ENCODE measurements around the gene SPCS1. TPM values are rescaled to one million over a fixed set of nuclear protein-coding genes. Genes with fewer than 3 reads are reported as not detected.
"Not testable (repeated sequence)": the region's sequence is repeated elsewhere in the genome, so short reads cannot be mapped to it uniquely, and the experiment has no call there.

The SPCS1 gene
- total RNA-seq, 1 donor from 2014 or later = 134 TPM

GRCh38 chr3:52724511-52724910, 18.6 kb downstream of the SPCS1 start:
- Mint-ChIP-seq H3K27me3 (no peaks in the 10 kb centered on the region), H3K4me1 (peaks cover 23% of the 10 kb centered on the region), H3K27ac (no peak overlapping the region), H3K36me3 (ENCODE audit: low read depth) (peaks cover 26% of the 10 kb centered on the region), H3K4me3 (no peak overlapping the region), H3K9me3 (no peaks in the 10 kb centered on the region)
- DNase-seq = no peak
- intact Hi-C loops (cut with micrococcal nuclease) = no loop called here

- H3K27me3 Mint-ChIP-seq; H3K4me3 Mint-ChIP-seq; DNase-seq; intact Hi-C loops (cut with micrococcal nuclease); H3K27ac Mint-ChIP-seq; H3K4me1 Mint-ChIP-seq: not testable (repeated sequence)
- H3K36me3 Mint-ChIP-seq (ENCODE audit: low read depth) = peaks cover 57% of the 10 kb centered on the region
- H3K9me3 Mint-ChIP-seq = peaks cover 26% of the 10 kb centered on the region
Observed at GRCh38 chr3:52728753-52729152, 22.8 kb downstream of the SPCS1 start.

- DNase-seq = no peak
- intact Hi-C loops (cut with micrococcal nuclease) = no loop called here
- H3K27ac Mint-ChIP-seq = no peak overlapping the region
- H3K9me3 Mint-ChIP-seq = peaks cover 26% of the 10 kb centered on the region
- H3K36me3 Mint-ChIP-seq (ENCODE audit: low read depth) = peaks cover 75% of the 10 kb centered on the region
- H3K4me3 Mint-ChIP-seq = no peak overlapping the region
- H3K4me1 Mint-ChIP-seq = peaks cover 6% of the 10 kb centered on the region
- no peaks in the 10 kb centered on the region for H3K27me3 Mint-ChIP-seq
Observed at GRCh38 chr3:52730681-52731080, 24.8 kb downstream of the SPCS1 start.

- no peak overlapping the region for H3K4me3 Mint-ChIP-seq
- intact Hi-C loops (cut with micrococcal nuclease) = no loop called here
- no peak overlapping the region for H3K27ac Mint-ChIP-seq
- peaks cover 81% of the 10 kb centered on the region for H3K36me3 Mint-ChIP-seq (ENCODE audit: low read depth)
- H3K9me3 Mint-ChIP-seq = peaks cover 26% of the 10 kb centered on the region
- no peaks in the 10 kb centered on the region for H3K27me3 Mint-ChIP-seq
- peaks cover 6% of the 10 kb centered on the region for H3K4me1 Mint-ChIP-seq
- DNase-seq = no peak
Observed at GRCh38 chr3:52731590-52731989, 25.7 kb downstream of the SPCS1 start.

- DNase-seq = no peak
- intact Hi-C loops (cut with micrococcal nuclease) = no loop called here
- Mint-ChIP-seq H3K4me3 (no peak overlapping the region), H3K9me3 (peaks cover 26% of the 10 kb centered on the region), H3K4me1 (peaks cover 6% of the 10 kb centered on the region), H3K36me3 (ENCODE audit: low read depth) (peaks cover 74% of the 10 kb centered on the region), H3K27ac (no peak overlapping the region), H3K27me3 (no peaks in the 10 kb centered on the region)
Observed at GRCh38 chr3:52733256-52733891, 27.5 kb downstream of the SPCS1 start.

- no peaks in the 10 kb centered on the region for H3K4me1 Mint-ChIP-seq
- H3K9me3 Mint-ChIP-seq = no peaks in the 10 kb centered on the region
- peaks cover 43% of the 10 kb centered on the region for H3K36me3 Mint-ChIP-seq (ENCODE audit: low read depth)
- H3K27ac Mint-ChIP-seq = no peak overlapping the region
- no peak for DNase-seq
- intact Hi-C loops (cut with micrococcal nuclease) = loop anchor here (10.0 kb wide), 1 partner anchor 195 kb away; no protein-coding TSS in a partner anchor
- no peak overlapping the region for H3K4me3 Mint-ChIP-seq
- no peaks in the 10 kb centered on the region for H3K27me3 Mint-ChIP-seq
Observed at GRCh38 chr3:52739730-52740129, 33.8 kb downstream of the SPCS1 start.

- Mint-ChIP-seq H3K27ac (no peak overlapping the region), H3K4me3 (no peak overlapping the region), H3K27me3 (no peaks in the 10 kb centered on the region), H3K9me3 (no peaks in the 10 kb centered on the region), H3K36me3 (ENCODE audit: low read depth) (peaks cover 40% of the 10 kb centered on the region), H3K4me1 (no peaks in the 10 kb centered on the region)
- intact Hi-C loops (cut with micrococcal nuclease) = loop anchor here (1.0 to 10.0 kb wide), 2 partner anchors 192 to 330 kb away; no protein-coding TSS in a partner anchor
- DNase-seq = peak; percentile 69
Observed at GRCh38 chr3:52742418-52743041, 36.6 kb downstream of the SPCS1 start.

GRCh38 chr3:52743152-52743551, 37.2 kb downstream of the SPCS1 start:
- intact Hi-C loops (cut with micrococcal nuclease) = loop anchor here (10.0 kb wide), 1 partner anchor 192 kb away; no protein-coding TSS in a partner anchor
- Mint-ChIP-seq H3K27ac (no peak overlapping the region), H3K36me3 (ENCODE audit: low read depth) (peaks cover 41% of the 10 kb centered on the region), H3K27me3 (no peaks in the 10 kb centered on the region), H3K4me1 (no peaks in the 10 kb centered on the region), H3K4me3 (no peak overlapping the region), H3K9me3 (no peaks in the 10 kb centered on the region)
- no peak for DNase-seq

GRCh38 chr3:52743721-52744120, 37.8 kb downstream of the SPCS1 start:
- Mint-ChIP-seq H3K27ac (no peak overlapping the region), H3K27me3 (no peaks in the 10 kb centered on the region), H3K4me1 (no peaks in the 10 kb centered on the region)

GRCh38 chr3:52752045-52752660, 46.2 kb downstream of the SPCS1 start:
- DNase-seq = no peak
- H3K36me3 Mint-ChIP-seq (ENCODE audit: low read depth) = peaks cover 34% of the 10 kb centered on the region
- H3K4me1 Mint-ChIP-seq = no peaks in the 10 kb centered on the region
- no peaks in the 10 kb centered on the region for H3K9me3 Mint-ChIP-seq
- H3K27me3 Mint-ChIP-seq = no peaks in the 10 kb centered on the region
- no peak overlapping the region for H3K4me3 Mint-ChIP-seq
- intact Hi-C loops (cut with micrococcal nuclease) = no loop called here
- no peak overlapping the region for H3K27ac Mint-ChIP-seq

More at GRCh38 chr3:52743721-52744120, 37.8 kb downstream of the SPCS1 start:
- no peak for DNase-seq
- Mint-ChIP-seq H3K4me3 (no peak overlapping the region), H3K9me3 (no peaks in the 10 kb centered on the region), H3K36me3 (ENCODE audit: low read depth) (peaks cover 46% of the 10 kb centered on the region)
- intact Hi-C loops (cut with micrococcal nuclease) = loop anchor here (10.0 kb wide), 1 partner anchor 191 kb away; no protein-coding TSS in a partner anchor

GRCh38 chr3:52754373-52754772, 48.5 kb downstream of the SPCS1 start:
- H3K4me1 Mint-ChIP-seq = no peaks in the 10 kb centered on the region
- H3K9me3 Mint-ChIP-seq = no peaks in the 10 kb centered on the region

GRCh38 chr3:52756141-52756540, 50.2 kb downstream of the SPCS1 start:
- no peak overlapping the region for H3K4me3 Mint-ChIP-seq
- H3K4me1 Mint-ChIP-seq = no peaks in the 10 kb centered on the region
- no peaks in the 10 kb centered on the region for H3K9me3 Mint-ChIP-seq
- intact Hi-C loops (cut with micrococcal nuclease) = no loop called here
- no peaks in the 10 kb centered on the region for H3K27me3 Mint-ChIP-seq
- no peak for DNase-seq
- no peak overlapping the region for H3K27ac Mint-ChIP-seq
- peaks cover 34% of the 10 kb centered on the region for H3K36me3 Mint-ChIP-seq (ENCODE audit: low read depth)

More at GRCh38 chr3:52754373-52754772, 48.5 kb downstream of the SPCS1 start:
- DNase-seq = no peak
- intact Hi-C loops (cut with micrococcal nuclease) = no loop called here
- no peak overlapping the region for H3K27ac Mint-ChIP-seq
- H3K36me3 Mint-ChIP-seq (ENCODE audit: low read depth) = peaks cover 36% of the 10 kb centered on the region
- H3K4me3 Mint-ChIP-seq = no peak overlapping the region
- no peaks in the 10 kb centered on the region for H3K27me3 Mint-ChIP-seq

Data from activated CD4-positive, alpha-beta T cell treated with anti-CD3 and anti-CD28 coated beads, Interleukin-2, amount 10 ng/mL, durations not matched to agents 24 days and 14 days (primary cell).